Gastroesophageal sphincter (tissue), 4 donors: ENCODE measurements around the gene TPSD1. TPM values are rescaled to one million over a fixed set of nuclear protein-coding genes. Genes with fewer than 3 reads are reported as not detected.
"Not testable (repeated sequence)": the region's sequence is repeated elsewhere in the genome, so short reads cannot be mapped to it uniquely, and the experiment has no call there.

Source experiments
- ATAC-seq: fragments of 150-250 bp; one replicate; pipeline ENCODE4 v1.9.1; 2016; ENCODE audit warnings: mild to moderate bottlenecking, moderate library complexity
- H3K27ac ChIP-seq, 4 donors: fragments of 200-600 bp; sonication (generic) in 3 of 4; 1 replicate in 3 of 4; 2 replicates in 1 of 4; pipeline ENCODE4 v1.5.1; 2016 to 2019
- H3K27me3 ChIP-seq: fragments of 200-600 bp; sonication (generic); one replicate; pipeline ENCODE4 v1.5.1; 2019
- H3K36me3 ChIP-seq, 2 donors: fragments of 200-600 bp; sonication (generic); one replicate each; pipeline ENCODE4 v1.5.1; 2019; ENCODE audit warnings: control low read depth in 1 of 2
- H3K4me1 ChIP-seq, 3 donors: fragments of 200-600 bp; sonication (generic); 1 replicate in 2 of 3; 2 replicates in 1 of 3; pipeline ENCODE4 v1.5.1; 2016 to 2019; ENCODE audit warnings: control low read depth in 2 of 3
- H3K4me3 ChIP-seq, 2 donors: fragments of 200-600 bp; sonication (generic); one replicate each; pipeline ENCODE4 v1.5.1; 2019; ENCODE audit warnings: mild to moderate bottlenecking in 1 of 2, moderate library complexity in 1 of 2
- H3K9me3 ChIP-seq, 3 donors: fragments of 200-600 bp; sonication (generic); one replicate each; pipeline ENCODE4 v1.5.1; 2017 to 2019; ENCODE audit warnings: control low read depth in 2 of 3
- EP300 ChIP-seq: sonication (generic); formaldehyde crosslinking; IDR thresholded peaks from one replicate; pipeline ENCODE4 v1.6.1; 2017; ENCODE audit warnings: antibody characterized with exemption, mild to moderate bottlenecking
- POLR2A ChIP-seq, 2 donors: fragments of 450-650 bp; IDR thresholded peaks; one replicate each; pipeline ENCODE4 v1.6.1; 2017; ENCODE audit warnings: antibody characterized with exemption in 2 of 2, mild to moderate bottlenecking in 2 of 2, moderate library complexity in 1 of 2
- POLR2AphosphoS5 ChIP-seq: sonication (generic); formaldehyde crosslinking; IDR thresholded peaks from one replicate; pipeline ENCODE4 v1.6.1; 2017; ENCODE audit warnings: antibody characterized with exemption
- WGBS, 2 donors: methylation state at CpG; one replicate each; pipeline ENCODE4 v1.1.5; 2018; ENCODE audit warnings: low coverage in 1 of 2; 5-methylcytosine and 5-hydroxymethylcytosine counted together
- total RNA-seq, 4 donors: library from RNA; depleted of rRNA; stranded (reverse); fragments of >200 nt; gene quantifications; one replicate each; pipeline ENCODE4 v1.1.0, GENCODE V29; 2016
- TF ChIP-seq, protein P1 (sequence below), 4 experiments: fragments of 200-600 bp in 2 of 4; fragments of 450-650 bp in 2 of 4; sonication (generic) in 1 of 4; IDR thresholded peaks; one replicate each; pipeline ENCODE4 v1.5.1; 2017 to 2019; ENCODE audit warnings: antibody characterized with exemption in 4 of 4, mild to moderate bottlenecking in 2 of 4, moderate library complexity in 2 of 4

TPSD1 gene
- total RNA-seq, 4 donors from 2014 or later: 2.8 to 6.4 (median 3.7) TPM; not detected in 1

DNA sequence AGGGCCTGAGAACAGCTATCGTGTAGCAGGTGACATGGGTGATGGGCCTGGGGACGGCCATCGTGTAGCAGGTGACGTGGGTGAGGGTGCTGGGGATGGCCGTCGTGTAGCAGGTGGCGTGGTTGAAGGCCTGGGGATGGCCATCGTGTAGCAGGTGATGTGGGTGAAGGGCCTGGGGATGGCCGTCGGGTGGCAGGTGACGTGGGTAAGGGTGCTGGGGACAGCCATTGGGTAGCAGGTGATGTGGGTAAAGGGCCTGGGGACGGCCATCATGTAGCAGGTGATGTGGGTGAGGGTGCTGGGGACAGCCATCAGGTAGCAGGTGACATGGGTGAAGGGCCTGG lies 15.5 kb downstream of the TPSD1 start:
- Histone ChIP-seq H3K4me3 (no peak overlapping the region), H3K9me3 (peaks cover 0 to 8% (median 0%) of the 10 kb centered on the region in 3 donors), H3K27me3 (peaks cover 67% of the 10 kb centered on the region), H3K4me1 (peaks cover 0 to 11% (median 3%) of the 10 kb centered on the region in 3 donors), H3K27ac (no peak overlapping the region), H3K36me3 (no peaks in the 10 kb centered on the region)
- TF ChIP-seq POLR2AphosphoS5 (no peak), POLR2A (IDR thresholded peaks at IDR 0.05) (no peak), EP300 (no peak)
- TF ChIP-seq, protein P1, sequence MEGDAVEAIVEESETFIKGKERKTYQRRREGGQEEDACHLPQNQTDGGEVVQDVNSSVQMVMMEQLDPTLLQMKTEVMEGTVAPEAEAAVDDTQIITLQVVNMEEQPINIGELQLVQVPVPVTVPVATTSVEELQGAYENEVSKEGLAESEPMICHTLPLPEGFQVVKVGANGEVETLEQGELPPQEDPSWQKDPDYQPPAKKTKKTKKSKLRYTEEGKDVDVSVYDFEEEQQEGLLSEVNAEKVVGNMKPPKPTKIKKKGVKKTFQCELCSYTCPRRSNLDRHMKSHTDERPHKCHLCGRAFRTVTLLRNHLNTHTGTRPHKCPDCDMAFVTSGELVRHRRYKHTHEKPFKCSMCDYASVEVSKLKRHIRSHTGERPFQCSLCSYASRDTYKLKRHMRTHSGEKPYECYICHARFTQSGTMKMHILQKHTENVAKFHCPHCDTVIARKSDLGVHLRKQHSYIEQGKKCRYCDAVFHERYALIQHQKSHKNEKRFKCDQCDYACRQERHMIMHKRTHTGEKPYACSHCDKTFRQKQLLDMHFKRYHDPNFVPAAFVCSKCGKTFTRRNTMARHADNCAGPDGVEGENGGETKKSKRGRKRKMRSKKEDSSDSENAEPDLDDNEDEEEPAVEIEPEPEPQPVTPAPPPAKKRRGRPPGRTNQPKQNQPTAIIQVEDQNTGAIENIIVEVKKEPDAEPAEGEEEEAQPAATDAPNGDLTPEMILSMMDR (IDR thresholded peaks at IDR 0.05): no peak
- WGBS, 2 donors: 67 to 83% methylated on average over 1 to 7 of the region's 12 CpGs
- no peak for ATAC-seq

DNA sequence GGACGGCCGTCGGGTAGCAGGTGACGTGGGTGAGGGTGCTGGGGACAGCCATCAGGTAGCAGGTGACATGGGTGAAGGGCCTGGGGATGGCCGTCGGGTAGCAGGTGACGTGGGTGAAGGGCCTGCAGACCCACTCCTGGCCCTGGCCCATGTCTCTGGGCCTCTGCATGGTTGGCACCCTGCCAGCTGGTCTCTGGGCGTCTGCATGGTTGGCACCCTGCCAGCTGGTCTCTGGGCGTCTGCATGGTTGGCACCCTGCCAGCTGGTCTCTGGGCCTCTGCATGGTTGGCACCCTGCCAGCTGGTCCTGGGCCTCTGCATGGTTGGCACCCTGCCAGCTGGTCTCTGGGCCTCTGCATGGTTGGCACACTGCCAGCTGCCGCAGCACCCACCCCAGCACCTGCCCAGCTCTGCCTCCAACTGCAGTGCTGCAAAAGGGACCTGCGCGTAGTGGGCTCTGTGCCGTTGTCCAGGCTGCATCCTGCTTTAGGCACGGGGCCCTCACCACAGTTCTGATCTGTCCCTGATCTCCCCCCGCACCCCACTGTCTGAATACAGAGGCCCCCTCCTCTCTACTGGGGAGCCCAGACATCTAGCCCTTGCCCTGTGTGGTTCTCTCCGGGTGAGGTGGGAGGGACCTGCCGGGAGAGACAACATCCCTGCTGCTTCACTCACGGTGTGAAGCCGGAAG lies 16.0 kb downstream of the TPSD1 start:
- peaks cover 0 to 11% (median 3%) of the 10 kb centered on the region in 3 donors for H3K4me1 ChIP-seq
- WGBS, 2 donors: 0 to 21% methylated on average over 2 to 11 of the region's 19 CpGs
- not testable (repeated sequence) for H3K9me3 ChIP-seq, ATAC-seq, H3K4me3 ChIP-seq, H3K36me3 ChIP-seq, H3K27ac ChIP-seq
- peaks cover 67% of the 10 kb centered on the region for H3K27me3 ChIP-seq

DNA sequence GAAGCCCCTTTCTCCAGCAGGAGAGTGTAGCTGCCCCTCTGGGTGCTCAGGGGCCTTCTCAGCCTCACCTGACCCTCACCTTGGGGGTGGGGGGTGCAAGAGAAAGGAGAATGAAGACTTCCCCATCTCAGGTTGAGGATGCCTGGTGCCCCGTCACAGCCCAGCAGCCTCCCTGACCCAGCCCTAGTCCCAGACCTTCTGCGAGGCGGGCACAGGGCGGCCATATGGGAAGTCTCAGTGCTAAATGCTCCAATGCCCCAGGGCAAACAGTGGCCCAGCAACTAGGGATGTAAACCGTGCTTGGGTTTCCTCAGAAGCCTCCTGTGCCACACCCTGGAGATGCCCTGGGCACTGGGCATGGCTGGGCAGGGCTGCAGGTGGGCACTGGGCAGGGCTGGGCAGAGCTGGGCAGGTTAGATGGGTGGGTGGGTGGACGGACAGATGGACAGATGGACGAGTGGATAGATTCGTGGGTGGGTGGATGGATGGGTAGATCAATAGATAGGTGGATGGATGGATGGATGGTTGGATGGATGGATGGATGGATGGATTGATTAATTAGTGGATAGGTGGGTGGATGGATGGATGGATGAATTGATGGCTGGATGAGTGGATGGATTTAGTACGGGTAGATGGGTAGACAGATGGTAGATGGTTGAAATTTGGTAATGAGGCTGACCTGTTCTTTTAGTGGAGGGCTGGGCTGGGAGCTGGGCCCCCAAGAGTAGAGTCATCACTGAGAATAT lies 16.8 kb downstream of the TPSD1 start:
- TF ChIP-seq, protein P1 (IDR thresholded peaks at IDR 0.05): no peak
- no peak for TF ChIP-seq POLR2A (IDR thresholded peaks at IDR 0.05)
- TF ChIP-seq EP300: no peak
- TF ChIP-seq POLR2AphosphoS5: no peak
- peaks cover 0 to 8% (median 0%) of the 10 kb centered on the region in 3 donors for H3K9me3 ChIP-seq
- peaks cover 0 to 11% (median 3%) of the 10 kb centered on the region in 3 donors for H3K4me1 ChIP-seq
- no peaks in the 10 kb centered on the region for H3K36me3 ChIP-seq
- 80 to 85% methylated on average over 4 of the region's 9 CpGs for WGBS, 2 donors
- H3K4me3 ChIP-seq: no peak overlapping the region
- no peak for ATAC-seq
- H3K27me3 ChIP-seq: peaks cover 75% of the 10 kb centered on the region
- no peak overlapping the region for H3K27ac ChIP-seq

DNA sequence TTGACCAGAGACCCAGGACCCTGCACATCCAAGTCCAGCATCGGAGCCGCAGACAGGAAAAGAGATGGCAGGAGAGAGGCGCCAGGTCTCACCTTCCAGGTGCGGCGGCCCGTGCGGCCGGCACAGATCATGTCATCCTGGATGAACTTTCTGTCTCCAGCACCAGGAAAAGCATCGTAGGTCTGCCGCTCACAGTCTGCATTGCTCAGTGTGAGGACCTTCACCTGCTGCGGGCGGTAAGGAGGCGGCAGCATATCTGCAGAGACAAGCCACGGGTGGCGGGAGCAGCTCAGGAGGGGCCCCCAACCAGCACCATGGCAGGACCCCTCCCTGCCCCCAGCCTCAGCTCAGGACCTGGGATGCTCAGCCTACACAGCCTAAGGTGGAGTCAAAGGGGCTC lies 17.9 kb downstream of the TPSD1 start:
- no peak for TF ChIP-seq EP300
- TF ChIP-seq, protein P1 (IDR thresholded peaks at IDR 0.05): no peak
- no peak for TF ChIP-seq POLR2AphosphoS5
- TF ChIP-seq POLR2A (IDR thresholded peaks at IDR 0.05): no peak
- WGBS, 2 donors: no CpG with 5 or more reads among the region's 15 CpGs
- Histone ChIP-seq H3K4me3 (no peak overlapping the region), H3K9me3 (peaks cover 0 to 8% (median 0%) of the 10 kb centered on the region in 3 donors), H3K36me3 (no peaks in the 10 kb centered on the region), H3K27me3 (peaks cover 86% of the 10 kb centered on the region), H3K27ac (no peak overlapping the region), H3K4me1 (peaks cover 0 to 11% (median 3%) of the 10 kb centered on the region in 3 donors)
- ATAC-seq: no peak

DNA sequence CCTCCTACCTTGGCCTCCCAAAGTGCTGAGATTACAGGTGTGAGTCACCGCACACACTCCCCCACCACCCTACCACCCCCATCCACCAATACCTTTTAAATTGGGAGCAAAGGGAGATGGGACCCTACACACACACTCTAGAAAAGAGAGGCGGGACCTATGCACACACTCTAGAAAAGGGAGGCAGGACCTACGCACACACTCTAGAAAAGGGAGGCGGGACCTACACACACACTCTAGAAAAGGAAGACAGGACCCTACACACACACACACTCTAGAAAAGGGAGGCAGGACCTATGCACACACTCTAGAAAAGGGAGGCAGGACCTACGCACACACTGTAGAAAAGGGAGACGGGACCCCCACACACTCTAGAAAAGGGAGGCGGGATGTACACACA lies 18.9 kb downstream of the TPSD1 start:
- Histone ChIP-seq H3K27me3 (peaks cover 89% of the 10 kb centered on the region), H3K4me3 (no peak overlapping the region), H3K36me3 (no peaks in the 10 kb centered on the region), H3K27ac (no peak overlapping the region), H3K4me1 (peaks cover 0 to 11% (median 3%) of the 10 kb centered on the region in 3 donors), H3K9me3 (peaks cover 0 to 8% (median 0%) of the 10 kb centered on the region in 3 donors)
- TF ChIP-seq POLR2A (IDR thresholded peaks at IDR 0.05) (no peak), EP300 (no peak), POLR2AphosphoS5 (no peak)
- TF ChIP-seq, protein P1 (IDR thresholded peaks at IDR 0.05): no peak
- no peak for ATAC-seq
- WGBS, 2 donors: 69% methylated on average over 5 of the region's 7 CpGs; no CpG with 5 or more reads in 1 of the 2 donors
